Fibroblast of lung (primary cell): ENCODE measurements around the gene SLC35E4.

Experiments used
- CTCF ChIP-seq, 2 donors: IDR thresholded peaks in 1 of 2; conservative IDR thresholded peaks in 1 of 2; 1 replicate in 1 of 2; 2 replicates in 1 of 2; pipeline ENCODE4 v1.5.1; 2011 to 2012; ENCODE audit warnings: low read length in 2 of 2, control low read depth in 1 of 2, inconsistent platforms in 1 of 2, low read depth in 1 of 2, mild to moderate bottlenecking in 1 of 2
- EZH2 ChIP-seq: IDR thresholded peaks from 2 replicates; pipeline ENCODE4 v1.5.1; 2012; ENCODE audit warnings: low read length, control low read depth, mild to moderate bottlenecking; ENCODE audit errors: missing control alignments

- no peak for TF ChIP-seq CTCF (conservative IDR thresholded peaks at IDR 0.05 in 1 of 2, IDR thresholded peaks at IDR 0.05 in 1 of 2; ENCODE audit: low read depth in 1 of 2, low read length in 2 of 2)
- no peak for TF ChIP-seq EZH2
These were observed 20.0 kb downstream of the SLC35E4 start for GRCh38 chr22:30655532-30655931.
